ENCODE data around the gene PCDH9. TPM values are rescaled to one million over a fixed set of nuclear protein-coding genes. Genes with fewer than 3 reads are reported as not detected.

Gene PCDH9
- polyA plus RNA-seq, 1 of the 3 experiments (the other 2 are of a cell fraction): 1.3 TPM

DNA sequence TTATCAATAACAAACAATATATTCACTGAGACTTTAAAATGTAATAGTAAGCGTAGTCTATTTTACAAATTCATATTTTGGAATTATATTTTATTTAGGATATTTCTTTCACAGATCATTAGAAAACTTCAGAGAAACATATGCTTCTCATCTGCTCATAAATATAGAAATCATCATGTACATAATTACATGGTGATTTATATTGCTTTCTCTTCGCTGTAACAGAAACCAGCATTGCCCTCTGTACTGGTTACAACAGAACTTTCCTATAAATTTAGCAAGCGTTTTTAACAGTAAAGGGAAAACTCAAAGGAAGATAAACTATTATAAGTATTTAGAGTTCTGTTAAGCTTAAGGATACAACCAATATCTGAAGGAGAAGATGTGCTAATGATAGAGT, 672.8 kb downstream of the PCDH9 start (continued):
- TF ChIP-seq, protein P1, sequence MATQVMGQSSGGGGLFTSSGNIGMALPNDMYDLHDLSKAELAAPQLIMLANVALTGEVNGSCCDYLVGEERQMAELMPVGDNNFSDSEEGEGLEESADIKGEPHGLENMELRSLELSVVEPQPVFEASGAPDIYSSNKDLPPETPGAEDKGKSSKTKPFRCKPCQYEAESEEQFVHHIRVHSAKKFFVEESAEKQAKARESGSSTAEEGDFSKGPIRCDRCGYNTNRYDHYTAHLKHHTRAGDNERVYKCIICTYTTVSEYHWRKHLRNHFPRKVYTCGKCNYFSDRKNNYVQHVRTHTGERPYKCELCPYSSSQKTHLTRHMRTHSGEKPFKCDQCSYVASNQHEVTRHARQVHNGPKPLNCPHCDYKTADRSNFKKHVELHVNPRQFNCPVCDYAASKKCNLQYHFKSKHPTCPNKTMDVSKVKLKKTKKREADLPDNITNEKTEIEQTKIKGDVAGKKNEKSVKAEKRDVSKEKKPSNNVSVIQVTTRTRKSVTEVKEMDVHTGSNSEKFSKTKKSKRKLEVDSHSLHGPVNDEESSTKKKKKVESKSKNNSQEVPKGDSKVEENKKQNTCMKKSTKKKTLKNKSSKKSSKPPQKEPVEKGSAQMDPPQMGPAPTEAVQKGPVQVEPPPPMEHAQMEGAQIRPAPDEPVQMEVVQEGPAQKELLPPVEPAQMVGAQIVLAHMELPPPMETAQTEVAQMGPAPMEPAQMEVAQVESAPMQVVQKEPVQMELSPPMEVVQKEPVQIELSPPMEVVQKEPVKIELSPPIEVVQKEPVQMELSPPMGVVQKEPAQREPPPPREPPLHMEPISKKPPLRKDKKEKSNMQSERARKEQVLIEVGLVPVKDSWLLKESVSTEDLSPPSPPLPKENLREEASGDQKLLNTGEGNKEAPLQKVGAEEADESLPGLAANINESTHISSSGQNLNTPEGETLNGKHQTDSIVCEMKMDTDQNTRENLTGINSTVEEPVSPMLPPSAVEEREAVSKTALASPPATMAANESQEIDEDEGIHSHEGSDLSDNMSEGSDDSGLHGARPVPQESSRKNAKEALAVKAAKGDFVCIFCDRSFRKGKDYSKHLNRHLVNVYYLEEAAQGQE (IDR thresholded peaks at IDR 0.05; ENCODE audit: low read depth, low read length): no peak
- TF ChIP-seq RFX5 (IDR thresholded peaks at IDR 0.05; ENCODE audit: low read length): no peak
- no peak for TF ChIP-seq NRF1 (IDR thresholded peaks at IDR 0.05; ENCODE audit: low read depth, low read length)
- TF ChIP-seq POLR2AphosphoS5 (IDR thresholded peaks at IDR 0.05; ENCODE audit: low read depth, low read length): no peak
- no peak for TF ChIP-seq NFIC (IDR thresholded peaks at IDR 0.05; ENCODE audit: borderline replicate concordance)
- TF ChIP-seq RCOR1 (IDR thresholded peaks at IDR 0.05; ENCODE audit: low read length): no peak
- no peak for TF ChIP-seq RXRA (IDR thresholded peaks at IDR 0.05; ENCODE audit: borderline replicate concordance, low read depth)
- no peak for TF ChIP-seq TCF12 (IDR thresholded peaks at IDR 0.05)
- no peak for TF ChIP-seq TEAD4 (IDR thresholded peaks at IDR 0.05; ENCODE audit: borderline replicate concordance, insufficient read depth)
- TF ChIP-seq, protein P2, sequence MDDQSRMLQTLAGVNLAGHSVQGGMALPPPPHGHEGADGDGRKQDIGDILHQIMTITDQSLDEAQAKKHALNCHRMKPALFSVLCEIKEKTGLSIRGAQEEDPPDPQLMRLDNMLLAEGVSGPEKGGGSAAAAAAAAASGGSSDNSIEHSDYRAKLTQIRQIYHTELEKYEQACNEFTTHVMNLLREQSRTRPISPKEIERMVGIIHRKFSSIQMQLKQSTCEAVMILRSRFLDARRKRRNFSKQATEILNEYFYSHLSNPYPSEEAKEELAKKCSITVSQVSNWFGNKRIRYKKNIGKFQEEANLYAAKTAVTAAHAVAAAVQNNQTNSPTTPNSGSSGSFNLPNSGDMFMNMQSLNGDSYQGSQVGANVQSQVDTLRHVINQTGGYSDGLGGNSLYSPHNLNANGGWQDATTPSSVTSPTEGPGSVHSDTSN (IDR thresholded peaks at IDR 0.05): no peak
- no peak for TF ChIP-seq ELF1 (IDR thresholded peaks at IDR 0.05)
- TF ChIP-seq FOSL2 (IDR thresholded peaks at IDR 0.05; ENCODE audit: borderline replicate concordance, low read depth): no peak
- TF ChIP-seq GATA2 (CRISPR knock-in tag; IDR thresholded peaks at IDR 0.05): no peak

DNA sequence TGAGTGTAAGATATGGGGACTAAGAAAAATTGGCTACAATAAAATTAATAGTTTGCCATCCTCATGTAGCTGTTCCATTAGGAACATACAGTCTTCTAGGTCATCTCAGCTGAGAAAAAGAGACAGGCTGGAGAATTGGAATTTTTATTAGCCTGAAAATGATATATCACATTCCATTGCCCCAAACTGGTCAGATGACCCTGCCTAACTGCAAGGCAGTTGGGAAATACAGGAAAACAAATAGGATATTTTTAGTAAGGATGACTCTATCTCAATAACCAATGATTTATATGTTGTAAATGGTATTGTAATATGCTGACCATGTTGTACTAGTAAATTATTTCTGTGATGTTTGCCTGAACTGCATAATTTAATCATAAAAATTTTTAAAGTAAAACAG, 673.8 kb downstream of the PCDH9 start:
- no peak for DNase-seq
- H3K9me2 ChIP-seq: no peaks in the 10 kb centered on the region
- H3K4me3 ChIP-seq (ENCODE audit: low read depth in 2 of 2, low read length in 1 of 2): no peak overlapping the region
- H3K27ac ChIP-seq (ENCODE audit: low read depth in 2 of 2, low read length in 1 of 2): no peak overlapping the region
- no peaks in the 10 kb centered on the region for H3K27me3 ChIP-seq (ENCODE audit: insufficient read depth)
- ChIA-PET POLR2A (no interaction called here), CTCF (interaction anchor here (0.8 kb wide), 1 partner anchor 9 kb away, joined by 3 read pairs; no protein-coding TSS in a partner anchor)
- H2AFZ ChIP-seq (ENCODE audit: low read depth): 0 out of 2 replicates have a peak overlapping the region, but pooled peaks have one; percentile 41
- H3K79me2 ChIP-seq (ENCODE audit: insufficient read depth): no peaks in the 10 kb centered on the region
- TF ChIP-seq, protein P2 (IDR thresholded peaks at IDR 0.05): 0 out of 2 replicates have a peak, but pooled peaks have one; percentile 22
- TF ChIP-seq SIN3A (IDR thresholded peaks at IDR 0.05; ENCODE audit: borderline replicate concordance, low read depth, low read length) (no peak), YY1 (IDR thresholded peaks at IDR 0.05; ENCODE audit: low read depth) (no peak), MEF2A (IDR thresholded peaks at IDR 0.05; ENCODE audit: borderline replicate concordance, low read depth) (0 out of 2 replicates have a peak, but pooled peaks have one; percentile 13)
- H3F3A ChIP-seq (replicated peaks; ENCODE audit: insufficient read depth): peaks cover 5% of the 10 kb centered on the region
- H3K9me3 ChIP-seq: no peaks in the 10 kb centered on the region
- H4K20me1 ChIP-seq (ENCODE audit: insufficient read depth): no peaks in the 10 kb centered on the region
- H3K4me1 ChIP-seq (ENCODE audit: control insufficient read depth in 1 of 2, insufficient read depth in 2 of 2, low read depth in 1 of 2, low read length in 1 of 2): peaks cover 0 to 2% of the 10 kb centered on the region in 2 experiments; a peak in 2 of 4 replicates
- H3K9ac ChIP-seq: no peak overlapping the region
- H3K4me2 ChIP-seq: no peak overlapping the region
- no peaks in the 10 kb centered on the region for H3K36me3 ChIP-seq (replicated peaks in 1 of 2; ENCODE audit: control insufficient read depth in 1 of 2, insufficient read depth in 2 of 2, low read length in 1 of 2)

Data from SK-N-SH (cell line).